IMR-90 (cell line): ENCODE data around the gene TPP2.

ENCODE experiments used
- BHLHE40 ChIP-seq: fragments of 150-350 bp; IDR thresholded peaks from 2 replicates; pipeline ENCODE4 v1.6.1; 2016; ENCODE audit warnings: mild to moderate bottlenecking, low read depth, low read length
- CEBPB ChIP-seq: IDR thresholded peaks from 2 replicates; pipeline ENCODE4 v1.6.1; 2012; ENCODE audit warnings: low read depth, low read length, improper control_type of control experiment
- CHD1 ChIP-seq: IDR thresholded peaks from 2 replicates; pipeline ENCODE4 v1.6.1; 2012; ENCODE audit warnings: low read depth, low read length, improper control_type of control experiment
- FOS ChIP-seq: fragments of 150-350 bp; IDR thresholded peaks from 2 replicates; pipeline ENCODE4 v1.6.1; 2016; ENCODE audit warnings: low read depth, low read length
- MAFK ChIP-seq: IDR thresholded peaks from 2 replicates; pipeline ENCODE4 v1.6.1; 2012; ENCODE audit warnings: low read depth, low read length, improper control_type of control experiment
- MXI1 ChIP-seq: IDR thresholded peaks from 2 replicates; pipeline ENCODE4 v1.6.1; 2012; ENCODE audit warnings: low read depth, mild to moderate bottlenecking, low read length, moderate library complexity, borderline replicate concordance
- POLR2A ChIP-seq: IDR thresholded peaks from 2 replicates; pipeline ENCODE4 v1.6.1; 2012; ENCODE audit warnings: mild to moderate bottlenecking, low read depth, low read length
- RAD21 ChIP-seq: IDR thresholded peaks from 2 replicates; pipeline ENCODE4 v1.6.1; 2012; ENCODE audit warnings: low read length, improper control_type of control experiment
- RCOR1 ChIP-seq: IDR thresholded peaks from 2 replicates; pipeline ENCODE4 v1.6.1; 2012; ENCODE audit warnings: mild to moderate bottlenecking, low read length, improper control_type of control experiment; ENCODE audit not compliant: insufficient replicate concordance
- SMC3 ChIP-seq: fragments of 150-350 bp; IDR thresholded peaks from 2 replicates; pipeline ENCODE4 v1.6.1; 2016; ENCODE audit warnings: low read depth, mild to moderate bottlenecking, antibody characterized with exemption, low read length, moderate library complexity
- TF ChIP-seq, protein P1 (sequence below): conservative IDR thresholded peaks from 2 replicates; pipeline ENCODE4 v1.5.1; 2012; ENCODE audit warnings: mild to moderate bottlenecking, low read depth, low read length, improper control_type of control experiment
- TF ChIP-seq, protein P2 (sequence below): fragments of 150-350 bp; IDR thresholded peaks from 2 replicates; pipeline ENCODE4 v1.6.1; 2017; ENCODE audit warnings: mild to moderate bottlenecking, antibody characterized with exemption, low read length, low read depth

GRCh38 chr13:102675115-102675514, 78.3 kb downstream of the TPP2 start:
- TF ChIP-seq, protein P1, sequence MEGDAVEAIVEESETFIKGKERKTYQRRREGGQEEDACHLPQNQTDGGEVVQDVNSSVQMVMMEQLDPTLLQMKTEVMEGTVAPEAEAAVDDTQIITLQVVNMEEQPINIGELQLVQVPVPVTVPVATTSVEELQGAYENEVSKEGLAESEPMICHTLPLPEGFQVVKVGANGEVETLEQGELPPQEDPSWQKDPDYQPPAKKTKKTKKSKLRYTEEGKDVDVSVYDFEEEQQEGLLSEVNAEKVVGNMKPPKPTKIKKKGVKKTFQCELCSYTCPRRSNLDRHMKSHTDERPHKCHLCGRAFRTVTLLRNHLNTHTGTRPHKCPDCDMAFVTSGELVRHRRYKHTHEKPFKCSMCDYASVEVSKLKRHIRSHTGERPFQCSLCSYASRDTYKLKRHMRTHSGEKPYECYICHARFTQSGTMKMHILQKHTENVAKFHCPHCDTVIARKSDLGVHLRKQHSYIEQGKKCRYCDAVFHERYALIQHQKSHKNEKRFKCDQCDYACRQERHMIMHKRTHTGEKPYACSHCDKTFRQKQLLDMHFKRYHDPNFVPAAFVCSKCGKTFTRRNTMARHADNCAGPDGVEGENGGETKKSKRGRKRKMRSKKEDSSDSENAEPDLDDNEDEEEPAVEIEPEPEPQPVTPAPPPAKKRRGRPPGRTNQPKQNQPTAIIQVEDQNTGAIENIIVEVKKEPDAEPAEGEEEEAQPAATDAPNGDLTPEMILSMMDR: no peak
- TF ChIP-seq CEBPB: no peak
- TF ChIP-seq, protein P2, sequence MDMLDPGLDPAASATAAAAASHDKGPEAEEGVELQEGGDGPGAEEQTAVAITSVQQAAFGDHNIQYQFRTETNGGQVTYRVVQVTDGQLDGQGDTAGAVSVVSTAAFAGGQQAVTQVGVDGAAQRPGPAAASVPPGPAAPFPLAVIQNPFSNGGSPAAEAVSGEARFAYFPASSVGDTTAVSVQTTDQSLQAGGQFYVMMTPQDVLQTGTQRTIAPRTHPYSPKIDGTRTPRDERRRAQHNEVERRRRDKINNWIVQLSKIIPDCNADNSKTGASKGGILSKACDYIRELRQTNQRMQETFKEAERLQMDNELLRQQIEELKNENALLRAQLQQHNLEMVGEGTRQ: no peak
- TF ChIP-seq POLR2A: no peak
- no peak for TF ChIP-seq FOS
- TF ChIP-seq CHD1: no peak
- TF ChIP-seq MXI1: no peak
- TF ChIP-seq BHLHE40: no peak
- no peak for TF ChIP-seq RAD21
- no peak for TF ChIP-seq MAFK
- TF ChIP-seq RCOR1: no peak
- no peak for TF ChIP-seq SMC3
